IMR-90 (cell line): ENCODE data around the gene TTLL4. TPM values are rescaled to one million over a fixed set of nuclear protein-coding genes. Genes with fewer than 3 reads are reported as not detected.

Experiments
- ATAC-seq: fragments of 200-7000 bp; cut with Tn5 transposase; 2 replicates; pipeline ENCODE4 v1.9.1; 2020; ENCODE audit warnings: low read depth, mild to moderate bottlenecking, moderate library complexity
- BruUV-seq: library from RNA; stranded (reverse); fragments of 400-500 nt; replicated peaks from 2 replicates; lab custom pipeline; 2021; lab: Mats Ljungman, UMichigan
- CTCF ChIA-PET: fragments of 300-600 bp; formaldehyde crosslinking; extraction: SDS; loops from one replicate; lab custom pipeline; 2021; ENCODE audit warnings: antibody characterized with exemption; lab: Yijun Ruan, JAX
- POLR2A ChIA-PET: fragments of 300-600 bp; sonication (Branson Sonifier 250); formaldehyde crosslinking; loops from one replicate; lab custom pipeline; 2022; ENCODE audit warnings: antibody characterized with exemption; ENCODE audit not compliant: unreplicated experiment; lab: Charles Lee
- DNase-seq: peaks from one replicate; pipeline ENCODE4 v3.0.0; 2013
- H2AFZ ChIP-seq: replicated peaks from 2 replicates; pipeline ENCODE3; 2013; ENCODE audit warnings: low read length, mild to moderate bottlenecking; ENCODE audit not compliant: poor library complexity
- H2AK5ac ChIP-seq: 2 replicates; pipeline ENCODE4 v1.6.1; 2013; ENCODE audit warnings: low read depth, low read length, inconsistent platforms
- H2AK9ac ChIP-seq: replicated peaks from 2 replicates; pipeline ENCODE3; 2013; ENCODE audit warnings: mild to moderate bottlenecking, low read depth, low read length, moderate library complexity; ENCODE audit not compliant: poor library complexity
- H2BK120ac ChIP-seq: 2 replicates; pipeline ENCODE4 v1.6.1; 2013; ENCODE audit warnings: low read depth, low read length, inconsistent platforms
- H2BK15ac ChIP-seq: 3 replicates; pipeline ENCODE4 v1.6.1; 2013; ENCODE audit warnings: low read depth, low read length, inconsistent platforms
- H2BK20ac ChIP-seq: 2 replicates; pipeline ENCODE4 v1.6.1; 2013; ENCODE audit warnings: low read depth, mild to moderate bottlenecking, inconsistent platforms, low read length, moderate library complexity
- H2BK5ac ChIP-seq: 2 replicates; pipeline ENCODE4 v1.6.1; 2013; ENCODE audit warnings: mild to moderate bottlenecking, low read depth, low read length, inconsistent platforms; ENCODE audit not compliant: poor library complexity, severe bottlenecking
- H3K14ac ChIP-seq: replicated peaks from 2 replicates; pipeline ENCODE4 v1.6.1; 2013; ENCODE audit warnings: low read depth, low read length, inconsistent platforms
- H3K18ac ChIP-seq: 2 replicates; pipeline ENCODE4 v1.6.1; 2013; ENCODE audit warnings: low read depth, low read length, control low read depth
- H3K23ac ChIP-seq: 2 replicates; pipeline ENCODE4 v1.6.1; 2013; ENCODE audit warnings: low read depth, low read length, inconsistent platforms
- H3K27ac ChIP-seq: 2 replicates; pipeline ENCODE4 v1.5.1; 2013; ENCODE audit warnings: mild to moderate bottlenecking, control low read depth, low read length; ENCODE audit not compliant: insufficient read depth
- H3K27me3 ChIP-seq: 2 replicates; pipeline ENCODE4 v1.6.1; 2013; ENCODE audit warnings: low read length; ENCODE audit not compliant: control insufficient read depth, insufficient read depth
- H3K36me3 ChIP-seq: 2 replicates; pipeline ENCODE4 v1.6.1; 2013; ENCODE audit warnings: low read length, mixed read lengths; ENCODE audit not compliant: control insufficient read depth, insufficient read depth
- H3K4ac ChIP-seq: 2 replicates; pipeline ENCODE4 v1.6.1; 2013; ENCODE audit warnings: low read depth, low read length, inconsistent platforms
- H3K4me1 ChIP-seq: 2 replicates; pipeline ENCODE4 v1.6.1; 2013; ENCODE audit warnings: low read length, mixed read lengths; ENCODE audit not compliant: control insufficient read depth, insufficient read depth
- H3K4me2 ChIP-seq: 2 replicates; pipeline ENCODE4 v1.6.1; 2013; ENCODE audit warnings: low read depth, mild to moderate bottlenecking, control low read depth, low read length, moderate library complexity
- H3K4me3 ChIP-seq: 2 replicates; pipeline ENCODE4 v1.5.1; 2013; ENCODE audit warnings: low read depth, mild to moderate bottlenecking, control low read depth, low read length, moderate library complexity; ENCODE audit not compliant: insufficient read depth
- H3K56ac ChIP-seq: 2 replicates; pipeline ENCODE4 v1.6.1; 2013; ENCODE audit warnings: low read length, inconsistent platforms; ENCODE audit not compliant: insufficient read depth; ENCODE audit errors: extremely low read depth
- H3K79me1 ChIP-seq, 2 experiments: 2 replicates each; pipeline ENCODE4 v1.6.1; 2013; ENCODE audit warnings: low read length in 2 of 2, inconsistent platforms in 1 of 2, low read depth in 1 of 2
- H3K9ac ChIP-seq: 2 replicates; pipeline ENCODE4 v1.6.1; 2013; ENCODE audit warnings: low read depth, low read length, control low read depth
- H3K9me1 ChIP-seq: 2 replicates; pipeline ENCODE4 v1.6.1; 2013; ENCODE audit warnings: low read length, inconsistent platforms; ENCODE audit not compliant: insufficient read depth
- H3K9me3 ChIP-seq: 2 replicates; pipeline ENCODE4 v1.6.1; 2013; ENCODE audit warnings: low read length; ENCODE audit not compliant: control insufficient read depth, insufficient read depth
- H4K20me1 ChIP-seq: 2 replicates; pipeline ENCODE4 v1.6.1; 2013; ENCODE audit warnings: low read length, inconsistent platforms; ENCODE audit not compliant: insufficient read depth
- H4K5ac ChIP-seq: 2 replicates; pipeline ENCODE4 v1.6.1; 2013; ENCODE audit warnings: mild to moderate bottlenecking, low read depth, low read length, control low read depth
- H4K8ac ChIP-seq, 2 experiments: 2 replicates each; pipeline ENCODE4 v1.6.1; 2013; ENCODE audit warnings: low read depth in 2 of 2, low read length in 2 of 2, control low read depth in 1 of 2, inconsistent platforms in 1 of 2
- H4K91ac ChIP-seq: 2 replicates; pipeline ENCODE4 v1.6.1; 2013; ENCODE audit warnings: low read depth, low read length, inconsistent platforms; ENCODE audit not compliant: insufficient read depth
- FOS ChIP-seq: fragments of 150-350 bp; IDR thresholded peaks from 2 replicates; pipeline ENCODE4 v1.6.1; 2016; ENCODE audit warnings: low read depth, low read length
- MAZ ChIP-seq: IDR thresholded peaks from 2 replicates; pipeline ENCODE4 v1.6.1; 2012; ENCODE audit warnings: low read depth, mild to moderate bottlenecking, low read length, improper control_type of control experiment, moderate library complexity, borderline replicate concordance
- WGBS, 2 experiments: methylation state at CpG; one replicate each; pipeline versions ENCODE4 v1.1.5 to v1.1.7; 2013; ENCODE audit warnings: missing lambda C conversion rate in 2 of 2; ENCODE audit not compliant: insufficient read length in 1 of 2; ENCODE audit errors: extremely low coverage in 2 of 2; 5-methylcytosine and 5-hydroxymethylcytosine counted together
- dilution Hi-C: fragments of 300-500 bp; cut with HindIII; formaldehyde crosslinking; loops from one replicate; pipeline ENCODE4 v1.14.3; 2018; ENCODE audit warnings: low sequenced_read_pairs; ENCODE audit not compliant: unreplicated experiment
- in situ Hi-C: fragments of 300-500 bp; cut with MboI; formaldehyde crosslinking; loops from 3 replicates; pipeline ENCODE4 v1.14.3; 2019; ENCODE audit warnings: low sequenced_read_pairs, inconsistent platforms, mixed read lengths
- intact Hi-C: fragments of 100-400 bp; cut with micrococcal nuclease; formaldehyde crosslinking; loops from 2 replicates; pipeline ENCODE4 v1.10.0; 2022
- polyA plus RNA-seq, 3 experiments: library from polyadenylated mRNA; depleted of rRNA; stranded (reverse); fragments of >200 nt; gene quantifications; 2 replicates each; pipeline ENCODE4 v1.2.3, GENCODE V29; 2012; ENCODE audit warnings: low replicate concordance in 1 of 3
- total RNA-seq: library from RNA; depleted of rRNA; stranded (reverse); fragments of >200 nt; gene quantifications from 2 replicates; pipeline ENCODE4 v1.2.3, GENCODE V29; 2012

The TTLL4 gene
- total and polyA plus RNA-seq, 2 of the 4 experiments (the other 2 are of a cell fraction) = 9.0 to 22.9 TPM

- no CpG with 5 or more reads among the region's 3 CpGs for WGBS, 2 experiments
- Histone ChIP-seq H3K9me1 (peaks cover 3% of the 10 kb centered on the region; the same call in 1 of the 2 replicates), H2BK120ac (no peak overlapping the region), H3K79me1 (peaks cover 0 to 5% of the 10 kb centered on the region in 2 experiments; a peak in 3 of 4 replicates), H3K4me3 (no peak overlapping the region), H4K20me1 (no peaks in the 10 kb centered on the region), H2AK5ac (no peak overlapping the region), H3K4ac (no peak overlapping the region), H2AK9ac (no peak overlapping the region), H3K4me2 (no peak overlapping the region), H3K56ac (no peak overlapping the region), H2BK5ac (no peak overlapping the region), H2AFZ (no peak overlapping the region), H2BK20ac (no peak overlapping the region), H3K27me3 (no peaks in the 10 kb centered on the region), H4K5ac (no peak overlapping the region), H4K91ac (no peak overlapping the region), H3K4me1 (peaks cover 3% of the 10 kb centered on the region; the same call in 1 of the 2 replicates), H4K8ac (no peak overlapping the region), H2BK15ac (no peak overlapping the region), H3K18ac (no peak overlapping the region), H3K14ac (no peak overlapping the region), H3K23ac (no peak overlapping the region), H3K27ac (no peak overlapping the region), H3K36me3 (no peaks in the 10 kb centered on the region), H3K9me3 (peaks cover 4% of the 10 kb centered on the region; the same call in 1 of the 2 replicates), H3K9ac (no peak overlapping the region)
- in situ Hi-C loops (no loop called here), intact Hi-C loops (no loop called here), dilution Hi-C loops (no loop called here)
- ChIA-PET POLR2A (no interaction called here), CTCF (no interaction called here)
- no peak for ATAC-seq
- TF ChIP-seq MAZ = no peak
- no peak for TF ChIP-seq FOS
- no TSS peak for BruUV-seq
- no peak for DNase-seq
Measured at GRCh38 chr2:218786133-218786532, 75.5 kb downstream of the TTLL4 start.
